IPS-11a (cell line): ENCODE measurements around the gene OR51G2.

Source experiments
- H3K4me3 ChIP-seq: one replicate; pipeline ENCODE4 v1.5.1; 2013; ENCODE audit warnings: low read depth, low read length, control low read depth

The OR51G2 gene

GRCh38 chr11:4881188-4881587, 38.0 kb downstream of the OR51G2 start:
- H3K4me3 ChIP-seq, result no peak overlapping the region

GRCh38 chr11:4865855-4866254, 53.3 kb downstream of the OR51G2 start:
- no peak overlapping the region for H3K4me3 ChIP-seq

- no peak overlapping the region for H3K4me3 ChIP-seq
These were observed 55.3 kb downstream of the OR51G2 start for GRCh38 chr11:4863876-4864275.
